ENCODE data around the gene VPS35. TPM values are rescaled to one million over a fixed set of nuclear protein-coding genes. Genes with fewer than 3 reads are reported as not detected.

VPS35 gene
- 103 and 109 TPM in 2 replicates for total RNA-seq
- long read RNA-seq, full-length matches to known transcripts: 948 of 1,167 reads
- long read RNA-seq, partial matches to known transcripts: 141 of 1,167 reads
- long read RNA-seq, other reads (novel, unspliced or antisense): 78 of 1,167 reads

DNA sequence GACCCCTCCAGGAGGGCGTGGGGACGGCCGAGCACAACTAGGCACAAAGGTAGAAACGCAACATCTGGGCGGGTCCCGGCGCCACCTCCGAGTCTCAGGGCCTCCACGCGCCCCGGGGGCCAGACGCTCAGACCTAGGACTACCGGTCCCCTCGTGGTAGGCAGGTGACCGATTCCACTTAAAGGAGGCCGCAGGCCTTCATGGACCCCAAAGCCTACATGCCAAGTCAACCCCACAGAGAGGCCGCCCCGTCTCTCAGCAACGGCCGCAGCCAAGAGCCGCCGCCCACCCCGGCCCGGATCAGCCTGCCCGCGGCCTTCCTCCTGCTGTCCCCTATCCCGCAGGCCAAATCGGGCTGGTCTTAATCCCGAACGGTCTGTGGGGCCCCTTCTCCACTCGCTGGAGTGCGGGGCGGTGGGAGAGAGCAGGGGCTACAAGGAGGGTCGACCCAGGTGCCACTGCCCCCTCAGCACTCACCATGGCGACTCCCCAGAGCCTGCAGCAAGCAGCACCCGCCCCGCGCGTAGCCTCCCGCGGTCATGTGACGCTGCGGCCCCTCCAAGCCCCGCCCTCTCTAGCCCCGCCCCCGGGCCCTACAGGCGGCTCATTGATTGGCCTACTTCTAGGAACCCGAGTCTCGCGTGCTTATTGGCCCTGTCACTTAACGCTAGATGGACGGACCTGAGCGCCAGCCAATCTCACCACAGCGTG is at the start of gene VPS35:
VPS35 (minus strand) TSS at position 525 of the 711 bp plus-strand sequence; CDS start at position 480, 45 bp downstream.
- Mint-ChIP-seq H3K9me3 (ENCODE audit: unreplicated experiment) (no peaks in the 10 kb centered on the region), H3K27me3 (ENCODE audit: unreplicated experiment) (no peaks in the 10 kb centered on the region), H3K27ac (ENCODE audit: unreplicated experiment) (no peak within 1 kb of the TSS), H3K4me1 (ENCODE audit: unreplicated experiment) (peaks cover 27% of the 10 kb centered on the region), H3K36me3 (ENCODE audit: unreplicated experiment) (no peaks in the 10 kb centered on the region), H3K4me3 (ENCODE audit: unreplicated experiment) (no peak within 1 kb of the TSS)
- DNase-seq (ENCODE audit: extremely low spot score, unreplicated experiment): peak; percentile 100
- no peak for TF ChIP-seq CTCF (IDR thresholded peaks at IDR 0.05)

DNA sequence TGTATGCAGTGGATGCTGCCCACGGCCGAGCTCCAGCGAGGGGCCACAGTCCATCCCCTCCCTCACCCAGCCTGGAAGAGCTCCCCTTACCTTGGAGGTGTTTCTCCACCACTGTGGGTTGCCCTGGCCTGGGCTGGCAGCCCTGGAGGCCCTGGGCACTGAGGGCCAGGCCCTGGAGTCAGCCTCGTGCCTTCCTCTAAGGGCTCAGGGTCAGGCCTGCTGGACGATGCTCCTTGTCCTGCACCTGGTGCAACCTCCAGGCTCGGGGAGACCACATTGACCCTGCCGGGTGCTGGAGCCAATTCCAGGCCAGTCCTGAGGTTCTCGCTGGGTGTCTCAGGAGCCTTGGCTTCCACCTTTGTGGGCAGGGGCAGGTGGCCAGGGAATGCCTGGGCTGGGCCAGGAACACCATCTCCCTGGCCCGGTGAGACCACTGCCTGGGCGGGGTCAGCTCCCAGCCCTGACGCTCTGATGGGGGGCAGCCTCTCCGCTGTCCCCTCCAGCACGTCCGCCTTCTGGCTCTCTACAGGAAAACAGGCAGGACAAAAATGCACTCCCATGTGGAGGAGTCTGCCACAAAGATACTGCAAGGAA is 48.7 kb upstream of the VPS35 start:
- Mint-ChIP-seq H3K36me3 (ENCODE audit: unreplicated experiment) (no peaks in the 10 kb centered on the region), H3K4me3 (ENCODE audit: unreplicated experiment) (no peak overlapping the region), H3K4me1 (ENCODE audit: unreplicated experiment) (no peaks in the 10 kb centered on the region), H3K9me3 (ENCODE audit: unreplicated experiment) (no peaks in the 10 kb centered on the region), H3K27me3 (ENCODE audit: unreplicated experiment) (no peaks in the 10 kb centered on the region), H3K27ac (ENCODE audit: unreplicated experiment) (no peak overlapping the region)
- no peak for DNase-seq (ENCODE audit: extremely low spot score, unreplicated experiment)
- no peak for TF ChIP-seq CTCF (IDR thresholded peaks at IDR 0.05)

DNA sequence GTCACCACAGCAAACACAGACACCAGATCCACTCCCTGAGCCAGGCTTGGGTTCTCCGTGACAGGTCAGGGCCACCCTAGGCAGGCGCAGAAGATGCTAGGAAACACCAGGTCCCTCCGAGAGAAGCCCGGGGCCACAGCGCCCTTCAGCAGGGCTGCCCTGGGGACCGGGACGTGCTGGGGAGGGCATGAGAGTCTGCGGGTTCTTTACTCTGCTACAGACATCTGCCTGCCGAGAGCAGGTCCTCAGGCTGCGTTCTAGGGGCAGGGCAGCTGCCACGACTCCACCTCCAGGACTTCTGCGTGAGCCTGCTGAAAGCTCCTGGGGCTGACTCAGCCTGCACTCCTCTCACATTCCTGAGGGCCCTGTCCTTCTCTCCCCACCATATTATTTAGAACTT is 47.7 kb upstream of the VPS35 start:
- DNase-seq (ENCODE audit: extremely low spot score, unreplicated experiment): no peak
- no peaks in the 10 kb centered on the region for H3K36me3 Mint-ChIP-seq (ENCODE audit: unreplicated experiment)
- H3K27ac Mint-ChIP-seq (ENCODE audit: unreplicated experiment): no peak overlapping the region
- no peak overlapping the region for H3K4me3 Mint-ChIP-seq (ENCODE audit: unreplicated experiment)
- H3K4me1 Mint-ChIP-seq (ENCODE audit: unreplicated experiment): no peaks in the 10 kb centered on the region
- no peaks in the 10 kb centered on the region for H3K27me3 Mint-ChIP-seq (ENCODE audit: unreplicated experiment)
- no peaks in the 10 kb centered on the region for H3K9me3 Mint-ChIP-seq (ENCODE audit: unreplicated experiment)
- TF ChIP-seq CTCF (IDR thresholded peaks at IDR 0.05): no peak

GRCh38 chr16:46733319-46733830 is 44.4 kb upstream of the VPS35 start:
- Mint-ChIP-seq H3K36me3 (ENCODE audit: unreplicated experiment) (no peaks in the 10 kb centered on the region), H3K27me3 (ENCODE audit: unreplicated experiment) (no peaks in the 10 kb centered on the region), H3K9me3 (ENCODE audit: unreplicated experiment) (no peaks in the 10 kb centered on the region), H3K4me3 (ENCODE audit: unreplicated experiment) (no peak overlapping the region), H3K4me1 (ENCODE audit: unreplicated experiment) (peaks cover 6% of the 10 kb centered on the region), H3K27ac (ENCODE audit: unreplicated experiment) (no peak overlapping the region)
- no peak for TF ChIP-seq CTCF (IDR thresholded peaks at IDR 0.05)
- DNase-seq (ENCODE audit: extremely low spot score, unreplicated experiment): no peak

DNA sequence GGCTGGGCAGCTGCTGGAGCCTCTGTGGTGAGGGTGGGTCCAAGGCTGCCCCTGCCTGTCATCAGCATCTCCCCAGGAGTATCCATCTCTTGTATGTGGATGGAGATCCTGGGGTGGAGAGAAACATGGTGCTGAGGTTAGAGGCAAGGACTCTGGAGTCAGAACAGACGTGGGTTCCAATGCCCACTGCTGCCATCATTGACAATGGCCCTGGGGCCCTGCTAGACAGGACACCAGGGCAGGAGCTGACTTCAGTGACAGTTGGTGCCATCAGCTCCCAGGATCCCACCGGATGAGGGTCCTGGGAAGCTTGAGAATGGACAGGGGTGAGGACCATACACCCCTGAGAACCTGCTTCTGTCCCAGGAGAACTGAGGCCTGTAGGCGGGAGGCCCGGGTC is 43.6 kb upstream of the VPS35 start:
- no peak overlapping the region for H3K27ac Mint-ChIP-seq (ENCODE audit: unreplicated experiment)
- TF ChIP-seq CTCF (IDR thresholded peaks at IDR 0.05): no peak
- H3K4me1 Mint-ChIP-seq (ENCODE audit: unreplicated experiment): peaks cover 6% of the 10 kb centered on the region
- DNase-seq (ENCODE audit: extremely low spot score, unreplicated experiment): no peak
- no peaks in the 10 kb centered on the region for H3K36me3 Mint-ChIP-seq (ENCODE audit: unreplicated experiment)
- no peaks in the 10 kb centered on the region for H3K9me3 Mint-ChIP-seq (ENCODE audit: unreplicated experiment)
- H3K4me3 Mint-ChIP-seq (ENCODE audit: unreplicated experiment): no peak overlapping the region
- no peaks in the 10 kb centered on the region for H3K27me3 Mint-ChIP-seq (ENCODE audit: unreplicated experiment)

All from osteocyte (in vitro differentiated cells).